GM03348 (cell line): ENCODE measurements around the gene ITPRIPL2.

Experiments
- DNase-seq: peaks from one replicate; pipeline ENCODE4 v3.0.0; 2012; ENCODE audit warnings: low spot score

ITPRIPL2 gene

DNA sequence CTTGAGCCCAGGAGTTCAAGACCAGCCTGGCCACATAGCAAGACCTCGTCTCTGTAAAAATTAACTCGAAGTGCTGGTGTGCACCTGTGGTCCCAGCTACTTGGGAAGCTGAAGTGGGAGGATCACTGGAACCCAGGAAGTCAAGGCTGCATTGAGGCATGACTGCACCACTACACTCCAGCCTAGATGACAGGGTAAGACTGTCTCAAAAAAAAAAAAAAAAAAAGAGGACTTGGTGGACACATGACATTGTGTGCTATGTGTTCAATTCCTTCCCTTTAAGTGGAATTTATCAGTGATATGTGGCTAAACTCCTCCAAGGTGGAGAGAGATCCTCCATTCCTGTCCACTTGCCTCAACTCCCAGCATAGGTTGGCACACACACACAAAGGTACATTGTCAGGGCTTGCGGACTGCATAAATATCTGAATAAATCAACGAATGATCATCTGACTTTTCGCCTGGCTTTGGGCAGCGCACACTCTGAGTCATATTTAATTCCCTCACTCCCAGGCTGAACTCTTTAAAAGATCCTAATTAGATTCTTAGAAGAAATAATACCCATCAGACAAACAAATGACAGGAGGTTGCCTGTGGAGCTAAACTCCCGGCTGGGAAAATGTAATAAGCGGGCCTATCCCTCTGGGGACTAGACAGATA lies 29.3 kb downstream of the ITPRIPL2 start:
- DNase-seq: no peak

DNA sequence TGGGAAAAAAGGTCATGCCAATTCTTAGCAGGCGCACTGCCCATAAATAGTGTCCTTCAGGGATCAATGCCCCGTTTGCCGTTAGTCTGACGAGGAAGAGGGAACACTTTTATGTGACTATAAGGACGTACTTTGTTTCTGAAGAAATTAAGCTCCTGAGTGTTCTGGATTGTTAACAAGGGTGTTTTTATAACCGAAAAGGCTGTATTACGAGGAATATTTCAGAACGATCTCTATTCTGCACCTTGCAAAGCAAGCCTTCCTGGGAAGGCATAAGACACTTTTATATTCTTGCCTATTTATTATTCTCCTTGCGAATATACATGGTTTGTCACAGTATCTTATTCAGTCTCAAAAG lies 29.8 kb downstream of the ITPRIPL2 start:
- no peak for DNase-seq

DNA sequence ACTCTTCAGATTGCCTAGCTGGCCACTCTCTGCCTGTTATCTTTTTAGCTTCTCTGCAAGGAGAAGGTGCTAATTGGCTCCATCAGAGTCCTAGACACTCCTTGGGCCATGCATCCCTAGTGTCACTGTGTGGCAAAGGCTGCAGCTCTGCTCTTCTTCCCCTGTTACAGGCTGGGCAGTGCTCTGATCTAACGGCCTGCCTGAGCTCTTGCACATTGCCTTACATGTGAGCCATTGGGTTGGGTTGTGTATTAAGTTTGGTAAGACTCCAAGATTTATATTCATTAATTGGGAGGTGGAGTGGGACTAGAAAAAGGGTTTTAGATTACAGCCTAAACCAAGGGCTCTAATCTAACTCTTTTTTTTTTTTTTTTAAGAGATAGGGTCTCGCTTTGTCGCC lies 31.2 kb downstream of the ITPRIPL2 start:
- DNase-seq: no peak

DNA sequence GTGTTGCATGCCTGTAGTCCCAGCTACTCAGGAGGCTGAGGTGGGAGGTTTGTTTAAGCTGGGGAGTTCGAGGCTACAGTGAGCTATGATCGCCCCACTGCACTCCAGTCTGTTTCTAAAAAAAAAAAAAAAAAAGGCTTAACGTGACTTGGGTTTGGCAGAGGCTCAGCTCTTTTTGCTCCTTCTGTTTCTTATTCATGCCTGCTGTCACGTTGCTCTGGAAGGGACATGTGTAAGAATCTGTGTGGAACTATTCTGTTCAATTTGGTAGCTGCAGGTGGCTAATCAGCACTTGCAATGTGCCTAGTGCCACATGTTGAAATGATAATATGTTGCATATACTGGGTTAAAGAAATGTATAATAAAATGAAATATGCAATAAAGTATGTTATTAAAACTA lies 33.4 kb downstream of the ITPRIPL2 start:
- no peak for DNase-seq

DNA sequence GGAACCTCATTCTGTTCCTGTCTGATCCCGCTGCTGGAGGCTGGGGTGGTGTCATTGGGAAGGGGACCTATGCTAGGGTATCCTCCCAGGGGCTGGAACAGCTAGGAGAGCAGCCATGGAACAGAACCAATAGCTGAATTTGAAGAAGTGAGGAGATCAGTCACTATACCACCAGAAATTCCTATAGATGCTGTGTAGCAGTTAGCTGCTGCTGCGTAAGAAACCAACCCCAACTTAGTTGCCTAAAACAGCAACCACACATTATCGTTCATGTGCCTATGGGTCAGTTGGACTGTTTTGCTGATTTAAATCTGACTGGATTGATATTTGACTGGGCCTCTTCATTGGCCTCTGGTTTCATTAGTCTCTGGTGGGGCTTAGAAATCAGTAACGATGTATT lies 33.9 kb downstream of the ITPRIPL2 start:
- no peak for DNase-seq

DNA sequence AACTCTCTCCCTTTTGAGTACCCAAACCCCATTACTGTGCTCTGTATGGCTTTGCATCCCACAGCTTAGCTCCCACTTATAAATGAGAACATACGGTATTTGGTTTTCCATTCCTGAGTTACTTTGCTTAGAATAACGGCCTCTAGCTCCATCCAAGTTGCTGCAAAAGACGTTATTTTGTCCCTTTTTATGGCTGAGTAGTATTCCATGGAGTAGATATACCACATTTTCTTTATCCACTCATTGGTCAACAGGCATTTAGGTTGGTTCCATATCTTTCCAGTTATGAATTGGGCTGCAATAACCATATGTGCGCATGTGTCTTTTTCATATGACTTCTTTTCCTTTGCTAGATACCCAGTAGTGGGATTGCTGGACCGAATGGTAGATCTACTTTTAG lies 34.4 kb downstream of the ITPRIPL2 start:
- no peak for DNase-seq

DNA sequence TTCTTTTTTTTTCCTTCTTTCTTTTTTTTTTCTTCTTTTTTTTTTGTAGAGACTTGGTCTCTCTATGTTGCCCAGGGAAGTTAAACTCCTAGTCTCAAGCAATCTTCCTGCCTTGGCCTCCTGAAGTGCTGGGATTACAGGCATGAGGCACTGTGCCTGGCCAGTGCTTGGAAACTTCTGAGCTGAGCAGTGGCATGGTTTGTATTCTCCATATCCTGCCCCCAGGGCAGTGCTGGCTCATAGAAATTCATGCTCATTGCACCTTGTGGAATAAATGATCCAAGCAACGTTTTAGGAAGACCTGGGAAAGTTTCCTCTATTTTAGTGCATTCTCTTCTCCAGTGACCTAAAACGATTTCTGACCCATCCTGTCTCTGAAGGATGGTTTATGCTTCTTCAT lies 37.5 kb downstream of the ITPRIPL2 start:
- DNase-seq: no peak

DNA sequence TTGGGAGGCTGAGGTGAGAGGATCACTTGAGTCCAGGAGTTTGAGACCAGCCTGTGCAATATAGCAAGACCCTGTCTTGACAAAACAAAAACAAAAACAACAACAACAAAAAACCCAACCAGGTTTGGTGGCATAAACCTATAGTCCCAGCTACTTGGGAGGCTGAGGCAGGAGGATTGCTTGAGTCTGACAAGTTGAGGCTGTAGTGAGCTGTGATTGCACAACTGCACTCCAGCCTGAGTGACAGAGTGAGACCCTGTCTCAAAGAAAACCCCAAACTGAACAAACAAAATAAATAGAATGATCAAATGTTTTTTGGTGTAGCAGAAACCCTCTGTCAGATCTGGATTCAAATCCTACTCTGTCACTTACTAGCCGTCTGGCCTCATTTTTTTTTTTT lies 38.3 kb downstream of the ITPRIPL2 start:
- no peak for DNase-seq

DNA sequence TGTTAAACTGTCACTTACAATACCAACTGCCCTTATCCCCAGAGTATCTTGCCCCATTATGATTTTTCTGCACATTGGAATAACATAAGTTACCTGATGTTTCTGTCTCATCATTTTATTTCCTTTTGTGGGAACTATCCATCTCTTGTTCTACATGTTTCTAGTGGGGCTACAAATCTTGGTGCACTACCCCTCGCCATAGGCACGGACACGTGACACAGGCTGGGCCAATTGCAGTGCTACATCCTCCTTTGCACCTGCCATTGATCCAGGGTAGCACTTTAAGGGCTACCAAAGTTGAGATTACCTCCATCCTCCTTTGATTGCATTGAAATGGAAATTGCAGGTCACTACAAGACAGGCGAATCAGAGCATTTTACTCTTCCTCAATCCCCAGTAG lies 40.1 kb downstream of the ITPRIPL2 start:
- no peak for DNase-seq

DNA sequence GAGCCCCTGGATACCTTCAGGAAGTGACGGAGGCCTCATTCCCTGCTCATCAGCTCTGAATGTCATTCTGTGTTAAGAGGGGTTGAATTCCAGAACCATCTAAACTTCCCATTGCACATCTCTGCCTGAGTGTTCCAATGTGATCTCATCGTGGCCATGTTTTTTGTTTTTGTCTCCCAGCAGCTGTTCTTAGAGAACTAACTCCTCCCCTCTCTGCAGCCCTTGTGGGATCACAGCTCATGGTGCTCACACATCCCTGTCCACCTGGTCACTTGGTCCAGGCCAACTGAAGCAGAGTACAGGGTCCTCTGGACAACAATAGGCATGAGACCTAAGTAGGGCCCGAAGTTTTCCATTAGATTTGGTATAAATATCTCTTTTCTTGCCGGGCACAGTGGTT lies 48.3 kb downstream of the ITPRIPL2 start:
- DNase-seq: no peak

DNA sequence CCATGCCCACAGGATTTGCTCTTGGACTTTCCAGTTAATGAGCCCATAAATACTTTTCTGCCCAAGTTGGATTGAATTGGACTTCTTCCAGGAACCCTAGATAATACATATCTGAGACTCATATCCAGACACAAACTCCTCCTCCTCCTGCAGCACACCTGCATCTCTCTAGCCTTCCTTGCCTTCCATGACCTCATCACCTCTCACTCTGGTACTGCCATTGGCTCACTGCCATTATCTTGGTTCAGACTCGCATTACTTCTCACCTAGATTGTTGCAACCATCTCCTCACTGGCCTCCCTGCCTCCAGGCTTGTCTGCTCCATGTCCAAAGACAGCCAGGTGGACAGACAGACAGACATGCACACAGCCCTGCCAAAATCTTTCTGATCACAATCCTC lies 49.5 kb downstream of the ITPRIPL2 start:
- no peak for DNase-seq

DNA sequence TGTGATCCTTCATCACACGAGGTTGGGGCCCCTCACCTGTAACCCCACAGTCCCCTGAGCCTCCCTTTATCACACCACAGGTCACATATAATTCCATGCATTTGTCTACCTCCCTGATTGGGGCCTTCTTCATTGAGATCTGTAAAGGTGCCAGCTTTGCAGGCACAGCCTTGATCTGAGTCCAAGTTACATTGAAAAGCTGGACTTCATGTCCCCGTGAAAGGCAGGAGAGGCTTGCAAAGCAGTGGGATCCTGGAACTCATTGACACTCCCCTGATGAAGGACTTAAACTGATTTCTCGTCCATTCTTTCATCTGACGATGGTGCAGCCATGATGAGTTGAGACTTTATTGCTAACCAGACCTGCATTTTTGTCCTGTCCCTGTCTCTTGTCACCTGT lies 50.5 kb downstream of the ITPRIPL2 start:
- DNase-seq: no peak

DNA sequence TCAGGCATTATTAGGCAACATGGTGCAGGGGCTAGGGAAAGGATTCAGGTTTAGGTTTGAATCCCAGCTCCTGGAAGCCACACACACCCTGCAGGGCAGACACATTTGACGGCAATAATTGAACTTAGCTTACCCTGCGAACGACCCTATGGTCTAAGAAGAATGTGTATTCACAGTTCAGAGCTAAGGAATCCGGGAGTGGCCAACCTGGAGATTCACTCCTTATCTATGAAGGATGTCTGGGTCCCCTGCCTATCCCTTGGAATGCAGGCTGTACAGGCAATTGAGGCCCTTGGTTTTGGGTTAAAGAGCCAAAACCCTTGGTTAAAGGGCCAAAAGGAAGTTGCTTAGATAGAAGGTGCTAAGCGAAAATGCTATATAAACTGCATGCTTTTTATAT lies 51.3 kb downstream of the ITPRIPL2 start:
- no peak for DNase-seq

DNA sequence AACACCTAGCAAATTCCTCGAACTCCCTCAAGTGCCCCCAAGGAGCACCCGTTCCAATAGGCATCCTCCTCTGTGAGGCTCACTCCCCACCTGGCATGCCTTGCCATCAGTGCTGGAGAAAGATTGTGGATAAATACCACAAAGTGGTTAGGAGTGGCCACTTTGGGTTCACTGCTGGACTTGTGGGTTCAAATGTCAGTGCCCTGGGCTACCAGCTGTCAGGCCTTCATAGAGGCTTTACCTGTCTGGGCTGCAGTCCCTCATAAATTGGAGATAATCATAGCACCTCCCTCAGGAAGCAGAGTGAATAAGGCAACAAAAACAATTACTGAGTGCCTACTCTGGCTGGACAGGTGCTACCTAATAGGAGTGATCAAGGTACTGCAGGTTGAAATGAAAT lies 52.7 kb downstream of the ITPRIPL2 start:
- no peak for DNase-seq

DNA sequence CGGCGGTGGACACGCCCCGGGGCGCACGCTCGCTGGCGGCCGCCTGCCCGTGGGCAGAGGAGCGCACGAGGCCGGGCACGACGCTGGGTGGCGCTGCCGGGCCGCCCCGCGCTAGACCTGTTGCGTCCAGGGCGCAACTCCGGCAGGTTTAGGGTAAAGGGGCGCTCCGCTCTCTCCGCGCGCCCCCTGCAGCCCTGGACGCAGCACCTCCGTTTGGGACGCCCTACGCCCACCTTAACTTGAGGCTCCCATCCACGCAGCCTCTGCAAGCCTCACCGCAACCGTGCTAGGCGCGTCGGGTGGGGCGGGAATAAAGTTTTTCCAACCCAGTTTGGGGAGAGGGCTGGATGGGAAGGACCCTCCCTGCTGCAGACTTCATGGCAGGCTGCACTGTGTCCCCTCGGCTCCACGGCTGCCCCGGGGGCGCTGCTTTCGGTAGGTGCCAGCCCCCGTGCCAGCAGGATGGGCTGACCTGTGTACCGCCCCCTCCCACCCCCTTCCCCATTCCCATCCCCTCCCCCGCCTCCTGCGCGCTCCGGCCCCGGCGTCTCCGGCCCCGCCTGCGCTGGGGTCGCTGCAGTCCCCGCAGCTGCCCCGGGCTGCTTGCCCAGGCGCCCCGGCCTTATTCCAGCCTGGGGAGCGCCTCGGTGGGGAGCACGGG lies 54.1 kb downstream of the ITPRIPL2 start, which contains the start of gene SYT17:
Gene SYT17, plus strand, starts transcription at position 531 of the 661 bp plus-strand sequence. CDS start 407 bp downstream, outside the sequence.
- DNase-seq: peak; percentile 86

DNA sequence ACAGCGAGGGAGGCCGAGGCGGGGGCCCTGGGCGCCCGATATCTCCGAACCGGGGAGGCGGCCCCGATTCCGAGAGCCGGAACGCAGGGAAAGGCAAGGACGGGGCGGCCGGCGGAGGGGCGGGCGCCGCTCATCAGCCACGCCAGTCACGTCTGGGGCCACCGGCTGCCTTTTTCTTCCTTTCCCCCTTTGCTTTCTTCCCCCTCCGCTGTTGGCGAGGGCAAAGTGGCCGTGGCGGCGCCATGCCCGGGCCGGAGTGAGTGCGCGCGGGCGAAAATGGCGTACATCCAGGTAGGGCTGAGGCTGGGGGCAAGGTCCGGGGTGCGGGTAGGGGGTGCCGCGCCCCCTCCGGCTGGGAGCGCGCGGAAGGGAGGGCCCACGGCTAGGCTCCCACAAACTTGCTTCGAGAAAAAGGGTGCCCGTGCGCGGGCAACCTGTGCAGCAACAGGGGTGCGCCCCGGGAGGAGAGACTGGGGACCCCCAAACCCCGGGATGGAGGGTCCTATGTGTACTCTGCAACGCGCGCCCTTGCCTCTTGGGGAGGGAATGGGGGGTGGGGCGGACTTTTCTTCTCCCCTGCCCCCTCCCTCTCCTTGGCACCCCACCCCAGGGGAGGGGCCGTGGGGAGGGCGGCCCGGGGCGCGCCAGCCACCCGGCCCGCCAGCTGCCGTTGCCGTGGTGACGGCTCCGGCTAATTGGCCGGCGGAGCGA lies 54.8 kb downstream of the ITPRIPL2 start:
- DNase-seq: peak; percentile 26

DNA sequence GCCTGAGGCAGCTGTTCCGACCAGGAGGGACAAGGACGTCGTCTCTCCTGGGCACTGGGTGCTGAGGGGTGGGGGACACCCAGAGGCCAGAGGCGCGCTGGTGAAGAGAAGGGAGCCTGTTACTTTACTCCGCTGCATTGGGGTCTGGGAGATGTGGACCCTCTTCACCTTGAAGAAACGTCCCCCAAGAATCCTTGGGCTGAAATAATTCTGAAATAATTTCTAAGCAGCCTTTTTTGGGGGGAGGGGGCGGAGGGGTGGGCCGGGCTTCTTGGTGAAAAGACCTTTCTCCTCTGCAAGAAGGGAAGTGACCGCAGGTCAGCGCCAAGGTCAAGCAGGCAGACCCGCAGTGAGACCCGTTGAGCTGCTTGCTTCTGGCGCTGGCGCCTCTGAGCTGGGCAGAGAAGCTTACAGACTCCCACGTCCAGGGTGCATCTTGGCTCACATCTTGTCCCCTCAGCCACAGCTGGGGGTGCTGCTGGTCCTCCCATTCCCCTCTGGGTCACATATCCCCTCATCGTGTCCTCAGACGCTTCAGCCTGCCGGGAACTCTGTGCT lies 55.4 kb downstream of the ITPRIPL2 start:
- no peak for DNase-seq

DNA sequence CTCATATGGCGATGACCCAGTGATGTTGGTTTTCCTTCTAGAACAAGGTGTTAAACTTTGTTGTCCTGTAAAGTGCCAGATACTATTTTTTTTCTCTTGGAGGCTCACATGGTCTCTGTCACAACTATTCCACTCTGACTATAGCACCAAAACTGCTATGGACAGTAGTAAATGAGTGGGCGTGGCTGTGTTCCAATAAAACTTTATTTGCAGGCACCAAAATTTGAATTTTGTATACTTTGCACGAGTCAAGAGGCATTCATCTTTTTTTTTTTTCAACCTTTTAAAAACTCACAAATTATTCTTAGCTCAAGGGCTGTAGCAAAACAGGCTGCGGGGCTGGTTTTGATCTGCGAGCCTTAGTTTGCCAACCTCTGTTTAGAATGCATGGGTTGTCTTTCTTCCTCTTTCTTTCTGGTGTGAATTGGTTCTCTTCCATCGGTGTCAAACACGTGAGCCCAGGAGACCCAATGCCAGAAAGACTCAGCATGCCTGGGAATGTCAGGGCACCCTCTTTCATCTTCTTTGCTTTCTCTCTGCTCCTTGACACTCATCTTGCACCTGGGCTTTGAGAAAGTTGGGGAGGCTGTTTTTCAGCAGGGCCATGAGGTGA lies 56.4 kb downstream of the ITPRIPL2 start:
- DNase-seq: no peak
